ENCODE results near the gene ABLIM3. TPM values are rescaled to one million over a fixed set of nuclear protein-coding genes. Genes with fewer than 3 reads are reported as not detected.

The ABLIM3 gene
- total and polyA plus RNA-seq, 2 donors (not counting 3 experiments of a cell fraction or from before 2014, with no cell fraction given) = 16.7 to 42.1 TPM

DNA sequence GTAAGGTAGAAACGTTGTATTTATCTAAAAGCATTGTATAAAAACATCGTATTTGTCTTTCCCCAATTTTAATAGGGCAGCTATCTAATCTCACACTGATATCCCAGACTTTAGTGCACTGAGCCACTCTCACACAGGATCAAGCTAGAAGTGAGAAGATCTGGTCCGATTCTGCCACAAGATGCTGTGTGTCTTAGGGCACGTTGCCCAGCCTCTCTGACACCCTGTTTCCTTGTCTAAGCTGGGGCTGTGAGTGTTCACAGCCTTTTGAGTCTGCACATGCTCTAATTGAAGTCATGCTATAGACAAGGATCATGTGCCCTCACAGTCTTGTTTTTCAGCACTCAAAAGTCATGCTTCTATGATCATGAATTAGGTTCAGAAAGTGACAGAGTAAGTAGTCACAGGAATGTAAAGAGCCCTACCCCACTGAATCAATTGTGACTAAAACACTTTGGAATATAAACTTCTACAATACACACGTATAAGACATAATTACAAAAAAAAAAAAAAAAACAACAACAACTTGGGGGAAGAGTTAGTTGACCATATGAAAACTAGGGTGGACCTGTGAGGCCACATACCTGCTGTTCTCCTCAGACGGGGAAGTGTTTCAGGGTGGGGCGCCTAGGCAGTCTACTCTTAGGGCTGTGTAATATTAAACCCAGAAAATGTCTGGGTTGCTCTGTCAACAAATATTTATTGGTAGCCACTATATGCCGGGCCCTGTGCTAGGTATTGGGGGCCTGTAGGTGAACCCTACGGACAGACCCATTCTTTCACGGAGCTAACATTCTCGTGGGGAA is 893 bp upstream of the ABLIM3 start:
- Histone ChIP-seq H3K27me3 (ENCODE audit: control insufficient read depth in 2 of 2, insufficient read depth in 2 of 2, low read length in 2 of 2) (no peaks in the 10 kb centered on the region), H3K4me2 (ENCODE audit: insufficient read depth, low read length) (no peak overlapping the region), H3K4me1 (ENCODE audit: control insufficient read depth, extremely low read depth, insufficient read depth, low read length) (peaks cover 43% of the 10 kb centered on the region), H3K79me2 (ENCODE audit: control insufficient read depth, insufficient read depth, low read length) (peaks cover 27% of the 10 kb centered on the region), H3K9me1 (replicated peaks; ENCODE audit: control insufficient read depth, extremely low read depth, insufficient read depth, low read length) (no peaks in the 10 kb centered on the region), H3K4me3 (replicated peaks in 1 of 3; ENCODE audit: insufficient read depth in 1 of 3, low read depth in 1 of 3, low read length in 3 of 3) (no peak overlapping the region), H3K36me3 (ENCODE audit: control insufficient read depth in 2 of 2, extremely low read depth in 1 of 2, insufficient read depth in 2 of 2, low read length in 2 of 2) (no peaks in the 10 kb centered on the region), H4K20me1 (replicated peaks; ENCODE audit: control insufficient read depth, extremely low read depth, insufficient read depth, low read length) (no peaks in the 10 kb centered on the region), H3K27ac (ENCODE audit: insufficient read depth, low read depth, low read length) (no peak overlapping the region), H3K9me3 (replicated peaks; ENCODE audit: control insufficient read depth, insufficient read depth, low read length) (no peaks in the 10 kb centered on the region), H2AFZ (ENCODE audit: low read depth, low read length) (no peak overlapping the region), H3K9ac (replicated peaks; ENCODE audit: extremely low read depth, insufficient read depth, low read length) (no peak overlapping the region)
- DNase-seq (ENCODE audit: low read depth, low spot score) (no peak), FAIRE-seq (no peak)
- TF ChIP-seq POLR2AphosphoS5 (IDR thresholded peaks at IDR 0.05; ENCODE audit: insufficient read depth, low read depth, low read length) (no peak), POLR2A (IDR thresholded peaks at IDR 0.05; ENCODE audit: low read depth, low read length) (no peak), EZH2 (IDR thresholded peaks at IDR 0.05; ENCODE audit: borderline replicate concordance, low read depth, low read length, severe bottlenecking) (no peak), GATA2 (IDR thresholded peaks at IDR 0.05; ENCODE audit: insufficient read depth, insufficient read length, low read depth, low read length) (no peak), MYC (IDR thresholded peaks at IDR 0.05; ENCODE audit: low read depth, low read length) (no peak), FOS (IDR thresholded peaks at IDR 0.05; ENCODE audit: borderline replicate concordance, insufficient read depth, low read length) (no peak), JUN (IDR thresholded peaks at IDR 0.05; ENCODE audit: borderline replicate concordance, insufficient read depth, insufficient read length, low read depth) (no peak)
- TF ChIP-seq, protein P1, sequence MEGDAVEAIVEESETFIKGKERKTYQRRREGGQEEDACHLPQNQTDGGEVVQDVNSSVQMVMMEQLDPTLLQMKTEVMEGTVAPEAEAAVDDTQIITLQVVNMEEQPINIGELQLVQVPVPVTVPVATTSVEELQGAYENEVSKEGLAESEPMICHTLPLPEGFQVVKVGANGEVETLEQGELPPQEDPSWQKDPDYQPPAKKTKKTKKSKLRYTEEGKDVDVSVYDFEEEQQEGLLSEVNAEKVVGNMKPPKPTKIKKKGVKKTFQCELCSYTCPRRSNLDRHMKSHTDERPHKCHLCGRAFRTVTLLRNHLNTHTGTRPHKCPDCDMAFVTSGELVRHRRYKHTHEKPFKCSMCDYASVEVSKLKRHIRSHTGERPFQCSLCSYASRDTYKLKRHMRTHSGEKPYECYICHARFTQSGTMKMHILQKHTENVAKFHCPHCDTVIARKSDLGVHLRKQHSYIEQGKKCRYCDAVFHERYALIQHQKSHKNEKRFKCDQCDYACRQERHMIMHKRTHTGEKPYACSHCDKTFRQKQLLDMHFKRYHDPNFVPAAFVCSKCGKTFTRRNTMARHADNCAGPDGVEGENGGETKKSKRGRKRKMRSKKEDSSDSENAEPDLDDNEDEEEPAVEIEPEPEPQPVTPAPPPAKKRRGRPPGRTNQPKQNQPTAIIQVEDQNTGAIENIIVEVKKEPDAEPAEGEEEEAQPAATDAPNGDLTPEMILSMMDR (IDR thresholded peaks at IDR 0.05; ENCODE audit: extremely low read depth in 1 of 2, insufficient read depth in 1 of 2, low read depth in 1 of 2, low read length in 2 of 2) = no peak
- TF ChIP-seq, protein P2, sequence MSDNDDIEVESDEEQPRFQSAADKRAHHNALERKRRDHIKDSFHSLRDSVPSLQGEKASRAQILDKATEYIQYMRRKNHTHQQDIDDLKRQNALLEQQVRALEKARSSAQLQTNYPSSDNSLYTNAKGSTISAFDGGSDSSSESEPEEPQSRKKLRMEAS (IDR thresholded peaks at IDR 0.05; ENCODE audit: insufficient read depth, insufficient read length) = no peak
- intact Hi-C loops (cut with micrococcal nuclease) = loop anchor here (1.0 kb wide), 3 partner anchors 34 to 89 kb away; no protein-coding TSS in a partner anchor
- no TSS peak for BruUV-seq (replicated peaks)
- dilution Hi-C loops (cut with MboI; ENCODE audit: extremely low pct_ligation_motif_present, low sequenced_read_pairs) = no loop called here
- ChIA-PET CTCF (interaction anchor here (1.3 to 8.1 kb wide), 5 partner anchors 9 to 97 kb away, joined by 3 to 238 read pairs (median 9); no protein-coding TSS in a partner anchor), POLR2A (interaction anchor here (2.0 kb wide), 1 partner anchor 88 kb away, joined by 7 read pairs; no protein-coding TSS in a partner anchor)
